Stimulated activated CD8-positive, alpha-beta memory T cell treated with anti-CD3 and anti-CD28 coated beads, Interleukin-2, amount 100 ng/mL, for 48 hours (primary cell): Measurements from ENCODE around the gene TBC1D8B.

Experiments
- DNase-seq, 2 donors: peaks; one replicate each; pipeline ENCODE4 v3.0.0-alpha.2; 2020; ENCODE audit warnings: low read depth in 2 of 2

Gene TBC1D8B

GRCh38 chrX:106898462-106898861 is 96.0 kb downstream of the TBC1D8B start:
- DNase-seq: no peak

GRCh38 chrX:106899276-106899675 is 96.8 kb downstream of the TBC1D8B start:
- no peak for DNase-seq

- no peak for DNase-seq
Observed at GRCh38 chrX:106899841-106900240, 97.4 kb downstream of the TBC1D8B start.

- no peak for DNase-seq
Observed at GRCh38 chrX:106901341-106901740, 98.9 kb downstream of the TBC1D8B start.

GRCh38 chrX:106901781-106902219 is 99.3 kb downstream of the TBC1D8B start:
- no peak for DNase-seq

- DNase-seq: no peak
Observed at GRCh38 chrX:106902684-106903083, 100.2 kb downstream of the TBC1D8B start.

GRCh38 chrX:106903291-106903824 is 100.9 kb downstream of the TBC1D8B start, which contains the start of gene RIPPLY1:
TSS of gene RIPPLY1 (minus strand) at chrX:106903341. CDS start at chrX:106903287, 54 bp downstream.
- DNase-seq: no peak

GRCh38 chrX:106903856-106904528 is 101.5 kb downstream of the TBC1D8B start:
- DNase-seq: no peak

- DNase-seq: no peak
Observed at GRCh38 chrX:106905064-106905708, 102.7 kb downstream of the TBC1D8B start.

GRCh38 chrX:106906361-106906760 is 103.9 kb downstream of the TBC1D8B start:
- DNase-seq: no peak

- DNase-seq: no peak
Observed at GRCh38 chrX:106912864-106913263, 110.4 kb downstream of the TBC1D8B start.

- DNase-seq: no peak
Observed at GRCh38 chrX:106917830-106918500, 115.5 kb downstream of the TBC1D8B start.

GRCh38 chrX:106919932-106920452 is 117.5 kb downstream of the TBC1D8B start, which contains the start of gene CLDN2:
TSS of gene CLDN2 (plus strand) at chrX:106920402. CDS start at chrX:106928229, 7,827 bp downstream.
- DNase-seq: no peak

- DNase-seq: no peak
Observed at GRCh38 chrX:106921637-106922036, 119.2 kb downstream of the TBC1D8B start.
